Stimulated activated CD4-positive, alpha-beta T cell treated with anti-CD3 and anti-CD28 coated beads, Interleukin-12 subunit alpha, Interleukin-12 subunit beta, amount 100 ng/mL, for 48 hours (primary cell): Measurements from ENCODE around the gene PAQR3.

Experiments used
- DNase-seq, 3 donors: peaks; one replicate each; pipeline ENCODE4 v3.0.0-alpha.2; 2020; ENCODE audit warnings: low read depth in 2 of 3, low spot score in 1 of 3

PAQR3 gene

GRCh38 chr4:78863254-78863869, 75.9 kb downstream of the PAQR3 start:
- no peak for DNase-seq

DNA sequence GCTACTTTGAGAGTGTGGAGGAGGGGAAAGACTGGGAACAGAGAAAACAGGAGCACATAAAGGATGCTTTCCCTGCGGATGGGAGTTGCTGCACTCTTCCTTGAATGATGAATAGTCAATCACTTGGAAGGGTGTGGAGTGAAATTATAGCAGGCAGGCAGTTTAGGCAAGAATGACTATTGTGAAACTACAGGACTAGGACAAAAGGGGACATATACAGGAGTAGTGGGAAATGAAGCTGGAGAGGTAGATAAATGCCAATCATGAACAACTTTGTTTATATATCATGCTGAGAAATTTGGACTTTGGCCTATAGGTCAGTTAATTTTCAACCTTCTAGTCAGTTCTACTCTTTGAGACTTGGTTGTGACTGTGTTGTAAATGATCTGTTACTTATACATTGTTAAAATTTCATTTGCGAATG, 76.9 kb downstream of the PAQR3 start:
- no peak for DNase-seq
